ENCODE measurements around the gene AKT2.

DNA sequence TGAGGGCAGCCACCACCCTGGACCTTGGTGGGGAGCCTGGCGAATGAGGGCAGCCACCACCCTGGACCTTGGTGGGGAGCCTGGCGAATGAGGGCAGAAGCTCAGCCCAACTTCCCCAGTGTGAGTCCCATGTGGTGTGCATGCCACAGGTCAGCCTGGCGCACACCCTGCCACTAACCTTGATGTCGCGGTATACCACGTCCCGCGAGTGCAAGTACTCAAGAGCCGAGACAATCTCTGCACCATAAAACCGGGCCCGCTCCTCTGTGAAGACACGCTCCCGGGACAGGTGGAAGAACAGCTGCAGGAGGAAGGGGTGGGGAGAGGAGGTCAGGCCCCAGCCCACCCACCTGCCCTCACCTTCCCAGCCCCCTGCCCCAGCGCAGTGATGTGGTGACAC is 47.4 kb downstream of the AKT2 start:
- TF ChIP-seq, protein P1, sequence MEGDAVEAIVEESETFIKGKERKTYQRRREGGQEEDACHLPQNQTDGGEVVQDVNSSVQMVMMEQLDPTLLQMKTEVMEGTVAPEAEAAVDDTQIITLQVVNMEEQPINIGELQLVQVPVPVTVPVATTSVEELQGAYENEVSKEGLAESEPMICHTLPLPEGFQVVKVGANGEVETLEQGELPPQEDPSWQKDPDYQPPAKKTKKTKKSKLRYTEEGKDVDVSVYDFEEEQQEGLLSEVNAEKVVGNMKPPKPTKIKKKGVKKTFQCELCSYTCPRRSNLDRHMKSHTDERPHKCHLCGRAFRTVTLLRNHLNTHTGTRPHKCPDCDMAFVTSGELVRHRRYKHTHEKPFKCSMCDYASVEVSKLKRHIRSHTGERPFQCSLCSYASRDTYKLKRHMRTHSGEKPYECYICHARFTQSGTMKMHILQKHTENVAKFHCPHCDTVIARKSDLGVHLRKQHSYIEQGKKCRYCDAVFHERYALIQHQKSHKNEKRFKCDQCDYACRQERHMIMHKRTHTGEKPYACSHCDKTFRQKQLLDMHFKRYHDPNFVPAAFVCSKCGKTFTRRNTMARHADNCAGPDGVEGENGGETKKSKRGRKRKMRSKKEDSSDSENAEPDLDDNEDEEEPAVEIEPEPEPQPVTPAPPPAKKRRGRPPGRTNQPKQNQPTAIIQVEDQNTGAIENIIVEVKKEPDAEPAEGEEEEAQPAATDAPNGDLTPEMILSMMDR (IDR thresholded peaks at IDR 0.05; ENCODE audit: borderline replicate concordance, extremely low read depth, low read length, poor library complexity, severe bottlenecking) = no peak
- TF ChIP-seq EZH2 (IDR thresholded peaks at IDR 0.05; ENCODE audit: borderline replicate concordance, low read depth, low read length, severe bottlenecking) = no peak
